Activated CD4-positive, CD25-positive, alpha-beta regulatory T cell (primary cell): ENCODE results near the gene ITIH4.

Experiments used
- DNase-seq, 4 experiments: peaks; one replicate each; lab custom pipeline; 2025; lab: John Stamatoyannopoulos, UW

The ITIH4 gene

GRCh38 chr3:52798376-52798977 lies 32.0 kb downstream of the ITIH4 start:
- DNase-seq: no peak

GRCh38 chr3:52796411-52796810 lies 34.1 kb downstream of the ITIH4 start:
- no peak for DNase-seq

DNA sequence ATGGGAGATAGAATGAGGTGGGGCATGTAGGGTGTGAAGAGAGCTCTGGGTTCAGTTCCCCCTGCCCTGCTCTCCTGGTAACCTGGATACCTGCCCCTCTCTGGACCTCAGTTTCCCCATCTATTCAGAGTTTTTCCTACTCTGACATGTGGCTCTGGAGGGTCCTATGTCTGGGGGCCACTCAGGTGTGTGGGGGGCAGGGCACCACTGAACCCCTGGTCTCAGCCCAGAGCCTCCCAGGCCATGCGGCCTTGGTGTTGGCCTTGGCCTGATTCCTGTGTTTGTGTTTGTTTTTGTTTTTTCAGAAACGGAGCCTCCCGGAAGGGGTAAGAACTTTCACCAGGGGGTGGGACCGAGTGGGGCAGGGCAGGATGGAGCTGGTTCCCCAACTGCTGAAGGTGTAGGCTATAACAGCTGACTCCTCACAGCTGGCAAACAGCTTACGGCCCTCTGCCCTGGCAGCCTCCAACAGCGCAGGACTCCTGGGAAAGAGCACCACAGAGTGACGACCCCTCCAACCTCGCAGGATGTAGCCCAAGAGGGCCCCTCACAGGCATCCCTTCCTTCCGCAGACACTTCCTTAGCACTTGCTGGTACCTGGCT lies 35.1 kb downstream of the ITIH4 start:
- DNase-seq: no peak

- no peak for DNase-seq
These were observed 35.8 kb downstream of the ITIH4 start, which contains the start of gene ITIH3 for GRCh38 chr3:52794612-52795099. ITIH3 (plus strand) TSS chr3:52794796; CDS start chr3:52794804, 8 bp downstream.

GRCh38 chr3:52793702-52794611 lies 36.5 kb downstream of the ITIH4 start:
- DNase-seq: no peak

DNA sequence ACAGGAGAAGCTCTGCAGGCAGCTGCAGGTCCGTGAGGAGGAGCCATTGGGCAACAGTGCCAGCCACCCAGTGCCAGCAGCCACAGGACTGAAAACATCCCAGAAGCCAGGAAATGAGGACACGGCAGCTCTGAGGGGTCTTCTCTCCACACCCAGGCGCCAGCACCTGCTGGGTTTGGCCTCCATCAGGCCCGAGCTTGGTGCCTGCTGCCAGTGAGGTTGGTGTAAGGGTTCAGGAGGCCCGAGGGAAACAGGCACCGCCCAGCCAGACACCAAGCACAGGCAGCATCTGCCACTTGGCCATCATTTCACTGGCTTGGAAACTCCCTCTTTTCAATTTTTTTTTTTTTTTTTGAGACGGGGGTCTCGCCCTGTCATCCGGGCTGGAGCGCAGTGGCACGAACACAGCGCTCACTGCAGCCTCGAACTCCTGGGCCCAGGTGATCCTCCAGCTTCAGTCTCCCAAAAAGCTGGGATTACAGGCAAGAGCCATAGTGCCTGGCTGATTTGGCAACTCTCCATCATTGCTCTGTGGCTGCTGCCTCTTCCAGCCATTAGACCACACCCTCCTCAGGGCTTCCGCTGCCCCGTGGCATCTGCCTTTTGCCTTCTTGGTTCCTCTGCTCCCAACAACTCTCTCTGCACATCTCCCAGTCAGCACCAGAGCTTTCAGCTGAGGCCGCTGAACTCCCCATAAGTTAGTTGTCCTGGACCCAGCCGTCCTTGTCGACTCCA lies 37.3 kb downstream of the ITIH4 start:
- no peak for DNase-seq

DNA sequence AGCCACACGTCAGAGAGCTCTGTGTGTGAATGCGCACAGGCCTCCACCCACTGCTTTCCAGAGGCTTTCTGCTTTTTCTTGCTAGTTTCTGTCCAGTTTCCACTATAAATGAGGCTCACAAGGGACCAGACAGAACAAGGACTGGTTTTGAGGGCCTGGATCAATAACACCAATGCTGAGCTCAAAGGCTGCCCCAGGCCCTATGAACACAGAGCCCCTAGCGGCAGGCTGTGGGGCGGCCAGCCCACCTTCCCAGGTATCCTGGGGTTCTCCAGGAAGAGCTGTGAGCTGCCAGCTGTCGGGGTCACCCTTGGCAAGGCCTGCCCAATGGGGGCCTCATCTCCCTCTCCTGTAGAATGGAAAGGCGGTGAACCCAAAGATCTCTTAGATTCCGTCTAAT lies 38.1 kb downstream of the ITIH4 start:
- DNase-seq: no peak

GRCh38 chr3:52791928-52792327 lies 38.5 kb downstream of the ITIH4 start:
- DNase-seq: no peak

GRCh38 chr3:52791366-52791765 lies 39.1 kb downstream of the ITIH4 start:
- DNase-seq: no peak

DNA sequence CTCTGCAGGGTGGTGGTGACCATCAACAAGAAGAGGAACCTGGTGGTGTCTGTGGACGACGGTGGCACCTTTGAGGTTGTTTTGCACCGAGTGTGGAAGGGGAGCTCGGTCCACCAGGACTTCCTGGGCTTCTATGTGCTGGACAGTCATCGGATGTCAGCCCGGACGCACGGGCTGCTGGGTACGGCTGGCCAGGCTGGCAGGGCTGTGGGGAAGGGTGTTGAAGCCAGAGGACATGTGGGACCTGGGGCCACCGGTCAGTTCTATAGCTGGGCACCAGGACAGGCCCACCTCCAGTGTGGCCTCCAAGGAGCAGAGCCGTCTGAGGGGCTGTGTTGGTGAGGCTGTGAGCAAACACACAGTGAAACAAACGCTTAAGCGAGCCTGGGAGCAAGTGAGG lies 39.7 kb downstream of the ITIH4 start:
- no peak for DNase-seq

GRCh38 chr3:52790337-52790736 lies 40.1 kb downstream of the ITIH4 start:
- no peak for DNase-seq

DNA sequence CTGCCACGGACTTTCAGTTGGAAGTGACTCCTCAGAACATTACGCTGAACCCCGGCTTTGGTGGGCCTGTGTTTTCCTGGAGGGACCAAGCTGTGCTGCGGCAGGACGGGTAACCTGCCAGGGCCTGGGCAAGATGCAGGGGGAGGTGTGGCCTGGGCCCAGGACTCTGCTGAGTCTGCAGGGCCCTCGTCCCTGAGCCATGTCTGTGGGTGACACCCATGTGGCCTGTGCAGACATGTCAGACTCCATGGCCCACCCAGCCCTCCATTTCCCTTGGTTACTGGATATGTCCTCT lies 40.8 kb downstream of the ITIH4 start:
- DNase-seq: no peak

- DNase-seq: no peak
These were observed 41.4 kb downstream of the ITIH4 start for GRCh38 chr3:52788890-52789745.

DNA sequence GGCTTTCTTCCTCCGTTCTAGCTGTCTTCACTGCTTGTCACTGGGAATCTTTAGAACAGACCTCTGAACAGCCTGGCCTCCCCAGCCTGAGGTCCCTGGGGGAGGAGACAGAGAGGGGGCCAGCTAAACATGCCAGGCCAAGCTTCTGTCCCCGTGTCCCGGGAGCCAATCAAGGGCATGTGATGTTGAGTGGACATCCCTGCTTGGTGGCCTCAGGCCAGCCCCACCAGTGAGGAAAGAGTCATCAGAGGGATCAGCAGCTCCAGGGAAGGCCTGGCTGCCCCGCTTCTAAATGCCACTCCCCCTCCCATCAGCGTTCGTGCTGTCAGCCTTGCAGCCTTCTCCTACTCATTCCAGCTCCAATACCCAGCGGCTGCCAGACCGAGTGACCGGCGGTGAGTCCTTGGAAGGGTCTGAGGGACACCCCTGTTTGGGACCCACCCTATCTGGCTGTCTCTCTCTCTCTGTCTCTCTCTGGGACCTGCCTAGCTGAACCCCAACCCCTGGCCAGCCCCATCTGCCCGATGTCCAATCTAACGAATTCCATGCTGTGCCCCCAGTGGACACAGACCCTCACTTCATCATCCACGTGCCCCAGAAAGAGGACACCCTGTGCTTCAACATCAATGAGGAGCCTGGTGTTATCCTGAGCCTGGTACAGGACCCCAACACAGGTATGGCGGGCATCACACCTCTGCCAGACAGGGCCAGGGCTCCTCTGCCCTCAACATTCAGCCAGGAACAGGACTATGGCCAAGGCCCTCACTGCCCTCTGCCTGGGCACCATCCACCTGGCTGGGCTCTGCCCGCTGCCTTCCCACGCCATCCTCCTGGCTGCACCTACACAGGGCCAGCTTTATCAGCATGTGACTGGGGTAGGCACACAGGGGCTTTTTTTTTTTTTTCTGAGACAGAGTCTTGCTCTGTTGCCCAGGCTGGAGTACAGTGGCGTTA lies 42.5 kb downstream of the ITIH4 start:
- DNase-seq: no peak

DNA sequence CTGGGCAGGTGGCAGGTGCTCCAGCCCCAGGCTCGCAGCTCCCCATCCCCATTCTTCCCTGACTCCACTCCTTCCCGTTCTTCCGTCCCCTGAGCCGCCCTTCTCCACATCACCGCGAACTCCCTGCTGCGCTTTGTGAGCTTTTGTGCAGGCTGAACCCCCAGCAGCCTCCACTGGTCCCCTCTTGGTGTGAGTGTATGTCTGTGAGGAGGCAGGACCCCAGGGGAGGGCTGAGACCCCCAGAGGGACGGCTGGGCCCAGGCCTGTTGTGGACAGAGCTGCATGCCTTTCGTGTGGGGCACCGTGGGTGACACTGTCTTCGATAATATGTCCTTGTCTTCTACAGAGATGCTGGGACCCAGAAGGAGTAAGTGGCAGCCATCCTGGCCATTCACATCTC lies 43.2 kb downstream of the ITIH4 start:
- no peak for DNase-seq

DNA sequence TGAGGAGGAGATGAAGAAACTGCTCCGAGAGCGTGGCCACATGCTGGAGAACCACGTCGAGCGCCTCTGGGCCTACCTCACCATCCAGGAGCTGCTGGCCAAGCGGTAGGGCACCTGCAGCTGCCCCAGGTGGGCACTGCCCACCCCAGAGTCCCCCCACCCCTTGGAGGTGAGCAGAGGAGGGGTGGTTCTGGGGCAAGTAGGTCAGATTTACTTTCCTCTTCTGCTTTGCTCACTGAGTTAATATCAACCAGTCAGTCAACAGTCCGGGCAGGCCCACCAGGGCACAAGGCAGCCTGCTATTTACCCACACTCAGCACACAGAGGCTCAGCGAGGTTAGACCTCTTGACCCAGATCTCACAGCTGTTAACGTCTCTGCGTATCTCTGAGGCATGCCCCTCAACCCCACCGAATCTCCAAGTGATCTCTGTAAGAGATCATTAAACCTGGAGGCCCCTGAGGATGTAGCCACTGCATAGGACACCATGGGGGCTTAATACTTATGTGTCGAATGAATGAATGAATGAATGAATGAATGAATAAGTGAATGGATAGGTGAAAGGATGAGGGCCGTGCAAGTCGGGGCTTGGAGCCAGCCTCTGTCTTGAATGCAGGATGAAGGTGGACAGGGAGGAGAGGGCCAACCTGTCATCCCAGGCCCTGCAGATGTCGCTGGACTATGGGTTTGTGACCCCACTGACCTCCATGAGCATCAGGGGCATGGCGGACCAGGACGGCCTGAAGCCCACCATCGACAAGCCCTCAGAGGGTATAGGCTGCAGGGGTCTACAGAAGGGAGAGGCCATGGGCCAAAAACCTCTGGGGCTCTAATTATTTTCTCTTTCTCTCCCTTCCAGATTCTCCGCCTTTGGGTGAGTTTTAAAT lies 43.9 kb downstream of the ITIH4 start:
- DNase-seq: no peak

DNA sequence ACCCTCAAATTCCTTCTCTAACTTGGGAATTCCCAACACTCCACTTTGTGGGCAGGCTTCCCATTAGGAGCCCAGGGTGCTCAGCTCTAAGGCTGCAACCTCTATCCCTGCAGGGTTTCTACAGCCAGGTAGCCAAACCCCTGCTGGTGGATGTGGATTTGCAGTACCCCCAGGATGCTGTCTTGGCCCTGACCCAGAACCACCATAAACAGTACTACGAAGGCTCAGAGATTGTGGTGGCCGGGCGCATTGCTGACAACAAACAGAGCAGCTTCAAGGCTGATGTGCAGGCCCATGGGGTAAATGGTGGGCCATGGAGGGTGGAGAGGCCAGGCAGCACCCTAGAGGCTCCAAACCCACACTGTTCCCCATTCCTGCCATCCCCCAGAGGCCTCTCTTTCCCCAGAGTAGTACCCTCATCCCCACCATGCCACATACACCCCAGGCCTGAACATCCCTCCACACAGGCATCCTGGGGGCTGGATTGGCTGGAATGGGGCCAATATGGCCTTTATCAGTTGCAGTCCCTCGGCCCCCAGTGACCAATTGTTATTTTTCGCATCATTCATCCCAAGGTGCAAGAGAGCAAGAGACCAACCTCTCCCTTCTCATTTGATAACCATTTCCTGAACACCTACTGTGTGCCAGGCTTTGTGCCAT lies 45.4 kb downstream of the ITIH4 start:
- DNase-seq: no peak

DNA sequence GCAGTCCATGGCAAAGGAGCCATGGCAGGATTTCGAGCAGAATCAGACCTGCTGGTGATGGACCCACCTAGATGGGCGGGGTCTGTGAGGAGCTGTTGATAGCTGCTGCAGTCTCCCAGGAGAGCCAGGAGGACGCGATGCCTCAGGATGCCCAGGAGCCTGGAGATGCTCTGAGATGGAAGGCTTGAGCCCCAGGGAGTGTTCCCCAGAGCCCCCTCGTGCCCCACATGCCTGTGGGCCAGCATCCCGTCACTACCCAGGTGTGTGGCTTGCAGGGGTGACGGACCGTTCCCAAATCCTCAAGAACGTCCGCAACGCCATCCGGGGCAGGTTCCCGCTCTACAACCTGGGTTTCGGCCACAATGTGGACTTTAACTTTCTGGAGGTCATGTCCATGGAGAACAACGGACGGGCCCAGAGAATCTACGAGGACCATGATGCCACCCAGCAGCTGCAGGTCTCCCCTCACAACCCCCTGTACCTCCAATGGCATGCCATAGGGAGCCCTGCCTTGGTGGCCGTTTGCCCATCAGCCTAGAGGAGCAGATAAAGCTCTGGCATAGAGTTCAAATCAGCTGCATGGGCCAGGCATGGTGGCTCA lies 46.4 kb downstream of the ITIH4 start:
- DNase-seq: no peak
